Common myeloid progenitor, CD34-positive (primary cell): ENCODE measurements around the gene CYRIA.

ENCODE experiments used
- CTCF ChIA-PET: fragments of 350-600 bp; sonication (Branson Sonifier 250); formaldehyde crosslinking; loops from one replicate; lab custom pipeline; 2021; ENCODE audit warnings: antibody characterized with exemption; lab: Charles Lee
- POLR2A ChIA-PET: fragments of 350-600 bp; sonication (Branson Sonifier 250); formaldehyde crosslinking; loops from one replicate; lab custom pipeline; 2021; ENCODE audit warnings: antibody characterized with exemption; lab: Charles Lee
- DNase-seq, 3 donors: peaks; one replicate each; pipeline versions ENCODE4 v3.0.0 to v3.0.0-alpha.2; 2013
- H3K27ac ChIP-seq, 2 experiments: 1 replicate in 1 of 2; 2 replicates in 1 of 2; pipeline ENCODE4 v1.7.0; 2013; ENCODE audit warnings: inconsistent platforms in 2 of 2, low read length in 2 of 2, mild to moderate bottlenecking in 2 of 2, low read depth in 1 of 2, moderate library complexity in 1 of 2; ENCODE audit not compliant: severe bottlenecking in 2 of 2, insufficient read depth in 1 of 2, poor library complexity in 1 of 2
- H3K27me3 ChIP-seq, 5 experiments: replicated peaks in 2 of 5; 1 replicate in 3 of 5; 2 replicates in 2 of 5; pipeline versions ENCODE4 v1.6.1 to v1.7.0; 2013; ENCODE audit warnings: low read length in 4 of 5, mild to moderate bottlenecking in 2 of 5, moderate library complexity in 2 of 5, inconsistent platforms in 1 of 5; ENCODE audit not compliant: insufficient read depth in 5 of 5, control insufficient read depth in 4 of 5
- H3K36me3 ChIP-seq, 4 experiments: 1 replicate in 2 of 4; 2 replicates in 2 of 4; pipeline versions ENCODE4 v1.6.1 to v1.7.0; 2013; ENCODE audit warnings: low read length in 3 of 4, control low read depth in 1 of 4, mild to moderate bottlenecking in 1 of 4; ENCODE audit not compliant: control insufficient read depth in 4 of 4, insufficient read depth in 4 of 4
- H3K4me1 ChIP-seq, 4 experiments: 1 replicate in 3 of 4; 2 replicates in 1 of 4; pipeline versions ENCODE4 v1.6.1 to v1.7.1; 2013; ENCODE audit warnings: low read length in 3 of 4, mild to moderate bottlenecking in 3 of 4, control low read depth in 1 of 4, inconsistent platforms in 1 of 4, moderate library complexity in 1 of 4; ENCODE audit not compliant: control insufficient read depth in 4 of 4, insufficient read depth in 4 of 4; ENCODE audit errors: control extremely low read depth in 1 of 4
- H3K4me3 ChIP-seq, 7 experiments: 1 replicate in 4 of 7; 2 replicates in 3 of 7; pipeline versions ENCODE4 v1.5.1 to v1.7.0; 2013; ENCODE audit warnings: mild to moderate bottlenecking in 7 of 7, low read length in 6 of 7, moderate library complexity in 6 of 7, inconsistent platforms in 2 of 7, low read depth in 2 of 7, control low read depth in 1 of 7; ENCODE audit not compliant: insufficient read depth in 4 of 7, control insufficient read depth in 1 of 7; ENCODE audit errors: extremely low read depth in 1 of 7
- H3K9me3 ChIP-seq, 5 experiments: 1 replicate in 4 of 5; 2 replicates in 1 of 5; pipeline versions ENCODE4 v1.6.1 to v1.7.1; 2013; ENCODE audit warnings: low read length in 4 of 5, mild to moderate bottlenecking in 2 of 5, inconsistent platforms in 1 of 5, low read depth in 1 of 5, moderate library complexity in 1 of 5; ENCODE audit not compliant: control insufficient read depth in 4 of 5, insufficient read depth in 2 of 5; ENCODE audit errors: control extremely low read depth in 1 of 5
- WGBS: methylation state at CpG from one replicate; pipeline ENCODE4 v1.1.5; 2013; ENCODE audit not compliant: insufficient coverage; 5-methylcytosine and 5-hydroxymethylcytosine counted together

CYRIA gene

GRCh38 chr2:16663121-16663905 is 2.3 kb downstream of the CYRIA start:
- Histone ChIP-seq H3K27ac (no peak overlapping the region), H3K9me3 (no peaks in the 10 kb centered on the region), H3K4me1 (peaks cover 8 to 39% (median 34%) of the 10 kb centered on the region in 4 experiments), H3K36me3 (no peaks in the 10 kb centered on the region), H3K27me3 (peaks cover 0 to 4% (median 0%) of the 10 kb centered on the region in 5 experiments), H3K4me3 (peak overlapping the region in 4 of 7 experiments; percentile 71 to 76 (median 74))
- POLR2A ChIA-PET, result no interaction called here
- CTCF ChIA-PET, result interaction anchor here (0.7 to 1.5 kb wide), 5 partner anchors 27 to 460 kb away, joined by 3 read pairs; no protein-coding TSS in a partner anchor
- peak in 2 of 3 donors; percentile 46 to 57 for DNase-seq
- WGBS, result 100% methylated on average over 4 of the region's 4 CpGs

- 93% methylated on average over 3 of the region's 5 CpGs for WGBS
- POLR2A ChIA-PET, result no interaction called here
- H3K4me1 ChIP-seq, result peaks cover 14 to 49% (median 34%) of the 10 kb centered on the region in 4 experiments
- no peak overlapping the region for H3K27ac ChIP-seq
- no peaks in the 10 kb centered on the region for H3K36me3 ChIP-seq
- no peaks in the 10 kb centered on the region for H3K9me3 ChIP-seq
- peaks cover 0 to 4% (median 0%) of the 10 kb centered on the region in 5 experiments for H3K27me3 ChIP-seq
- no peak overlapping the region for H3K4me3 ChIP-seq
- CTCF ChIA-PET, result interaction anchor here (2.0 kb wide), 1 partner anchor 10 kb away, joined by 6 read pairs; no protein-coding TSS in a partner anchor
- no peak for DNase-seq
Measured at GRCh38 chr2:16661936-16662839, 3.4 kb downstream of the CYRIA start.

- no peak for DNase-seq
- no peak overlapping the region for H3K27ac ChIP-seq
- ChIA-PET POLR2A (no interaction called here), CTCF (interaction anchor here (2.0 kb wide), 1 partner anchor 9 kb away, joined by 6 read pairs; no protein-coding TSS in a partner anchor)
- no peaks in the 10 kb centered on the region for H3K36me3 ChIP-seq
- peaks cover 14 to 53% (median 32%) of the 10 kb centered on the region in 4 experiments for H3K4me1 ChIP-seq
- H3K27me3 ChIP-seq, result peaks cover 0 to 2% (median 0%) of the 10 kb centered on the region in 5 experiments
- 100% methylated on average over 3 of the region's 4 CpGs for WGBS
- no peaks in the 10 kb centered on the region for H3K9me3 ChIP-seq
- no peak overlapping the region for H3K4me3 ChIP-seq
Measured at GRCh38 chr2:16661526-16661925, 4.1 kb downstream of the CYRIA start.

- no peaks in the 10 kb centered on the region for H3K36me3 ChIP-seq
- POLR2A ChIA-PET, result no interaction called here
- H3K9me3 ChIP-seq, result no peaks in the 10 kb centered on the region
- 92% methylated on average over 3 of the region's 4 CpGs for WGBS
- DNase-seq, result no peak
- peaks cover 0 to 1% (median 0%) of the 10 kb centered on the region in 5 experiments for H3K27me3 ChIP-seq
- H3K4me1 ChIP-seq, result peaks cover 15 to 55% (median 25%) of the 10 kb centered on the region in 4 experiments
- CTCF ChIA-PET, result interaction anchor here (1.0 to 2.0 kb wide), 2 partner anchors 8 to 18 kb away, joined by 3 to 6 read pairs; no protein-coding TSS in a partner anchor
- H3K4me3 ChIP-seq, result no peak overlapping the region
- H3K27ac ChIP-seq, result no peak overlapping the region
Measured at GRCh38 chr2:16660556-16660955, 5.1 kb downstream of the CYRIA start.

- peaks cover 0 to 1% (median 0%) of the 10 kb centered on the region in 5 experiments for H3K27me3 ChIP-seq
- no peak overlapping the region for H3K4me3 ChIP-seq
- no peak for DNase-seq
- POLR2A ChIA-PET, result no interaction called here
- peaks cover 18 to 55% (median 22%) of the 10 kb centered on the region in 4 experiments for H3K4me1 ChIP-seq
- CTCF ChIA-PET, result interaction anchor here (1.0 to 1.2 kb wide), 2 partner anchors 9 to 18 kb away, joined by 3 to 4 read pairs; no protein-coding TSS in a partner anchor
- no peaks in the 10 kb centered on the region for H3K36me3 ChIP-seq
- H3K27ac ChIP-seq, result no peak overlapping the region
- 68% methylated on average over 3 of the region's 5 CpGs for whole genome bisulfite sequencing
- no peaks in the 10 kb centered on the region for H3K9me3 ChIP-seq
Measured at GRCh38 chr2:16660114-16660513, 5.5 kb downstream of the CYRIA start.

- no peaks in the 10 kb centered on the region for H3K27me3 ChIP-seq
- DNase-seq, result no peak
- H3K36me3 ChIP-seq, result no peaks in the 10 kb centered on the region
- ChIA-PET CTCF (interaction anchor here (0.8 to 1.7 kb wide), 4 partner anchors 24 to 97 kb away, joined by 3 to 8 read pairs (median 3); no protein-coding TSS in a partner anchor), POLR2A (no interaction called here)
- WGBS, result 100% methylated on average over 1 of the region's 3 CpGs
- no peak overlapping the region for H3K27ac ChIP-seq
- H3K4me3 ChIP-seq, result no peak overlapping the region
- H3K9me3 ChIP-seq, result no peaks in the 10 kb centered on the region
- peaks cover 7 to 54% (median 17%) of the 10 kb centered on the region in 4 experiments for H3K4me1 ChIP-seq
Measured at GRCh38 chr2:16658076-16658739, 7.4 kb downstream of the CYRIA start.
